ENCODE results near the gene SMIM1. TPM values are rescaled to one million over a fixed set of nuclear protein-coding genes. Genes with fewer than 3 reads are reported as not detected.
A peak's percentile ranks its signal among the peaks of the same experiment; 100 is the strongest.

Gene SMIM1
- total and polyA plus RNA-seq, 9 of the 15 experiments (the other 6 are each of a cell fraction or from before 2014, with no cell fraction given): 2.3 to 125 (median 24.3) TPM

DNA sequence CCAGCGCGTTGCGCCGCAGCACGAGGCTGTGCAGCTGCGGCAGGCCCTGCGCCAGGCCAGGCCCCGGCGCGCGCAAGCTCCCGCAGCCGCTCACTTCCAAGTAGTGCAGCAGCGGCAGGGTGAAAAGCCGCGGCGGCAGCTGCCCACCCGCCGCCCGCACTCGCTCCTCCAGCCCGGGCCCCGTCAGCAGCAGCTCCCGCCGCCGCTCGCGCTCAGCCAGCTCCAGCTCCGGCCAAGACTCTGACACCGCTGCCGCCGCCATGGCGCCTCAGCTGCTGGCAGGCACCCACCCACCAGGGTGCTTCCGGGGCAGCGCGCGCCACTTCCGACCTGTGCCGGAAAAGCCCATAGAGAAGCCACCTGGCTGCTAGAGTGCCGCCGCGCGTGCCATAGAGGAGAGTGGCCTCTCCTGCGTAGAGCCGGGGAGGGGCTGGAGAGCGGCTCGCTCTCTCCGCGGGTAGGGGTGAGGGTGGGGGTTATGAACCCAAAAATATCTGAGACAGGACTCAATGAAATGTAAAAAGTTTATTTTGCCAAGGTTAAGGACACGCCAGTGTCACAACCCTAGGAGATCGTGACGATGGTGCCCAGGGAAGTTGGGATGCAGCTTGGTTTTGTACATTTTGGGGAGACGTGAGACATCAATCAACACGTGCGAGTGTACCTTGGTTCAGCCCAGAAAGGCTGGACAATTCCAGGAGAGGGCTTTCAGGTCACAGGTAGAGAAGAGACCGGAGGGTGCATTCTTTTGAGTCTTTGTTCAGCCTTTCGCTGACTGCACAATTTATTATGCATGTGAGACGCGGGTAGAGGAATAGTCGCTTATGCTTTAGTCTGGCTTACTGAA, 23.9 kb downstream of the SMIM1 start, which contains the start of gene LRRC47 (continued):
- TF ChIP-seq NR3C1 (CRISPR knock-in tag; IDR thresholded peaks at IDR 0.05) (no peak), TAL1 (IDR thresholded peaks at IDR 0.05) (0 out of 2 replicates have a peak, but pooled peaks have one; percentile 12), NEUROD1 (IDR thresholded peaks at IDR 0.05; ENCODE audit: borderline replicate concordance, low read depth, low read length, partially characterized antibody) (no peak), RAD51 (IDR thresholded peaks at IDR 0.05; ENCODE audit: borderline replicate concordance, low read depth) (no peak), SAFB2 (IDR thresholded peaks at IDR 0.05; ENCODE audit: borderline replicate concordance, low read depth, low read length, severe bottlenecking) (no peak), CTBP1 (IDR thresholded peaks at IDR 0.05; ENCODE audit: borderline replicate concordance) (peak; percentile 53; the same call in 1 of the 2 replicates), EP300 (IDR thresholded peaks at IDR 0.05; ENCODE audit: low read length) (peak; percentile 68; the same call in 1 of the 2 replicates), L3MBTL2 (IDR thresholded peaks at IDR 0.05) (peak; percentile 43; the same call in 1 of the 2 replicates), ARID2 (IDR thresholded peaks at IDR 0.05) (no peak), TAF9B (IDR thresholded peaks at IDR 0.05; ENCODE audit: partially characterized antibody) (no peak), ARNT (IDR thresholded peaks at IDR 0.05) (peak in 1 of 2 experiments; percentile 49; a peak in 1 of 4 replicates), ZNF586 (CRISPR knock-in tag; conservative IDR thresholded peaks at IDR 0.05) (no peak), POLR3G (IDR thresholded peaks at IDR 0.05; ENCODE audit: extremely low read depth, insufficient read length, insufficient replicate concordance) (no peak), LEF1 (IDR thresholded peaks at IDR 0.05) (peak; percentile 60; the same call in 1 of the 2 replicates), PRMT5 (CRISPR knock-in tag; IDR thresholded peaks at IDR 0.05) (no peak), FOXK1 (CRISPR knock-in tag; IDR thresholded peaks at IDR 0.05; ENCODE audit: borderline replicate concordance) (no peak), HCFC1 (IDR thresholded peaks at IDR 0.05; ENCODE audit: low read depth, low read length) (peak; percentile 89), NCOA2 (IDR thresholded peaks at IDR 0.05; ENCODE audit: partially characterized antibody in 2 of 2) (no peak), MTA2 (IDR thresholded peaks at IDR 0.05; ENCODE audit: low read depth) (peak; percentile 50; the same call in 1 of the 2 replicates), ZNF583 (CRISPR knock-in tag; IDR thresholded peaks at IDR 0.05) (0 out of 2 replicates have a peak, but pooled peaks have one; percentile 42), DIDO1 (tag; IDR thresholded peaks at IDR 0.05; ENCODE audit: low read depth) (peak; percentile 94), MIER1 (IDR thresholded peaks at IDR 0.05; ENCODE audit: low read depth) (no peak), POLR2AphosphoS5 (IDR thresholded peaks at IDR 0.05; ENCODE audit: control insufficient read depth, insufficient read depth, low read depth, low read length) (peak; percentile 65; the same call in 1 of the 2 replicates)
- TF ChIP-seq, protein P1, sequence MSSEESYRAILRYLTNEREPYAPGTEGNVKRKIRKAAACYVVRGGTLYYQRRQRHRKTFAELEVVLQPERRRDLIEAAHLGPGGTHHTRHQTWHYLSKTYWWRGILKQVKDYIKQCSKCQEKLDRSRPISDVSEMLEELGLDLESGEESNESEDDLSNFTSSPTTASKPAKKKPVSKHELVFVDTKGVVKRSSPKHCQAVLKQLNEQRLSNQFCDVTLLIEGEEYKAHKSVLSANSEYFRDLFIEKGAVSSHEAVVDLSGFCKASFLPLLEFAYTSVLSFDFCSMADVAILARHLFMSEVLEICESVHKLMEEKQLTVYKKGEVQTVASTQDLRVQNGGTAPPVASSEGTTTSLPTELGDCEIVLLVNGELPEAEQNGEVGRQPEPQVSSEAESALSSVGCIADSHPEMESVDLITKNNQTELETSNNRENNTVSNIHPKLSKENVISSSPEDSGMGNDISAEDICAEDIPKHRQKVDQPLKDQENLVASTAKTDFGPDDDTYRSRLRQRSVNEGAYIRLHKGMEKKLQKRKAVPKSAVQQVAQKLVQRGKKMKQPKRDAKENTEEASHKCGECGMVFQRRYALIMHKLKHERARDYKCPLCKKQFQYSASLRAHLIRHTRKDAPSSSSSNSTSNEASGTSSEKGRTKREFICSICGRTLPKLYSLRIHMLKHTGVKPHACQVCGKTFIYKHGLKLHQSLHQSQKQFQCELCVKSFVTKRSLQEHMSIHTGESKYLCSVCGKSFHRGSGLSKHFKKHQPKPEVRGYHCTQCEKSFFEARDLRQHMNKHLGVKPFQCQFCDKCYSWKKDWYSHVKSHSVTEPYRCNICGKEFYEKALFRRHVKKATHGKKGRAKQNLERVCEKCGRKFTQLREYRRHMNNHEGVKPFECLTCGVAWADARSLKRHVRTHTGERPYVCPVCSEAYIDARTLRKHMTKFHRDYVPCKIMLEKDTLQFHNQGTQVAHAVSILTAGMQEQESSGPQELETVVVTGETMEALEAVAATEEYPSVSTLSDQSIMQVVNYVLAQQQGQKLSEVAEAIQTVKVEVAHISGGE (CRISPR knock-in tag; IDR thresholded peaks at IDR 0.05): peak in 1 of 3 experiments; percentile 77; a peak in 2 of 6 replicates
- TF ChIP-seq, protein P2, sequence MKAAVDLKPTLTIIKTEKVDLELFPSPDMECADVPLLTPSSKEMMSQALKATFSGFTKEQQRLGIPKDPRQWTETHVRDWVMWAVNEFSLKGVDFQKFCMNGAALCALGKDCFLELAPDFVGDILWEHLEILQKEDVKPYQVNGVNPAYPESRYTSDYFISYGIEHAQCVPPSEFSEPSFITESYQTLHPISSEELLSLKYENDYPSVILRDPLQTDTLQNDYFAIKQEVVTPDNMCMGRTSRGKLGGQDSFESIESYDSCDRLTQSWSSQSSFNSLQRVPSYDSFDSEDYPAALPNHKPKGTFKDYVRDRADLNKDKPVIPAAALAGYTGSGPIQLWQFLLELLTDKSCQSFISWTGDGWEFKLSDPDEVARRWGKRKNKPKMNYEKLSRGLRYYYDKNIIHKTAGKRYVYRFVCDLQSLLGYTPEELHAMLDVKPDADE (conservative IDR thresholded peaks at IDR 0.05; ENCODE audit: control insufficient read depth, low read depth, low read length): peak; percentile 95
